CD1c-positive myeloid dendritic cell (primary cell): ENCODE measurements around the gene SUMO2.
"Not testable (repeated sequence)": the region's sequence is repeated elsewhere in the genome, so short reads cannot be mapped to it uniquely, and the experiment has no call there.

Experiments
- DNase-seq: peaks from one replicate; pipeline ENCODE4 v3.0.0-alpha.2; 2016; ENCODE audit errors: extremely low spot score

Gene SUMO2

DNA sequence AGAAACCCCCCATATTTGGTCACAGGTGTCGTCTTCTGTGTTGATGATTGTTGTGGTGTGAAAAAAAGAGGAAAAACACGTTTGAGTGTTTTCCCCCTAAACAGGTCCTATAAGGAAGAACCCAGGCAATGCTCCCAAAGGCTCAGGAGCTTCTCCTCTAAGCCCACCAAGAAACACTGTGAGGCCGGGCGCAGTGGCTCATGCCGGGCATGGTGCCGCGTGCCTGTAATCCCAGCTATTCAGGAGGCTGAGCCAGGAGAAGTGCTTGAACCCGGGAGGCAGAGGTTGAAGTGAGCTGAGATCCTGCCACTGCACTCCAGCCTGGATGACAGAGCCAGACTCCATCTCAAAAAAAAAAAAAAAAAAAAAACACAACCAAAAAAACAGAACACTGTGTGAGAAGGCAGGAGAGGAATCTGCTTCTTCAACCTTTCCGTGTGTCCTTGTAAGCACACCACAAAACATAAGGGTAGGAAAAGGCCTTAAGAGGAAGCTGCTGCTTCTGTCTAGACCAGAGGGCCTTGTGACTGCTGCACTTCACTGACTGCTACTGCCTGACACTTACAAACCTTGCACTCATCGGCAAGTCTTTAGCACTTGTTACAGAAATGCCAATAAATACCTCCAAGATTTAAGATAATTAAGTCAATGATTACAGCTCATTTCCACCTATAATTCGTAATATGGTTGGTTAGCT is 37.8 kb downstream of the SUMO2 start:
- peak; percentile 24 for DNase-seq

DNA sequence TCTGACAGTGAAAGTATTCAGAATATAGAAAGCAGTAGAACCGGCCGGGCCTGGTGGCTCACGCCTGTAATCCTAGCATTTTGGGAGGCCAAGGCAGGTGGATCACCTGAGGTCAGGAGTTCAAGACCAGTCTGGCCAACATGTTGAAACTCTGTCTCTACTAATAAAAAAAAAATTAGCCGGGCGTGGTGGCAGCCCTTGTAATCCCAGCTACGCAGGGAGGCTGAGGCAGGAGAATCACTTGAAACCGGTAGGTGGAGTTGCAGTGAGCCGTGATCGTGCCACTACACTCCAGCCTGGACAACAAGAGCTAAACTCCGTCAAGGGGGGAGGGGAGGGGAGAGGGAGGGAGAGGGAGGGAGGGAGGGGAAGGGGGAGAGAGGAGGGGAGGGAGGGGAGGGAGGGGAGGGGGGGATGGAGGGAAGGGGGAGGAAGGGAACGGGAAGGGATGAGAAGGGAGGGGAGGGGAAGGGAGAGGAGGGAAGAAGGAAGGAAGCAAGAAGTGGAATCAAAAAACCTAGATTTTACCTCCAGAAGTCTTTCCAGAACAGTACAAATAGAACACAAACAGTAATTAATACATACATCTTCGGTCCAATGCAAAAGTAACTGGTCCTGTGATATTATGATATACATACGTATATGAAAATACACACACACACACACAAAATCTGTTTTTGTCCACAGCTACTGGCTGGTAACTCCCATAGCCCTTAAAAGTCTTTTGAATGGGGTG is 40.4 kb downstream of the SUMO2 start:
- DNase-seq = no peak

DNA sequence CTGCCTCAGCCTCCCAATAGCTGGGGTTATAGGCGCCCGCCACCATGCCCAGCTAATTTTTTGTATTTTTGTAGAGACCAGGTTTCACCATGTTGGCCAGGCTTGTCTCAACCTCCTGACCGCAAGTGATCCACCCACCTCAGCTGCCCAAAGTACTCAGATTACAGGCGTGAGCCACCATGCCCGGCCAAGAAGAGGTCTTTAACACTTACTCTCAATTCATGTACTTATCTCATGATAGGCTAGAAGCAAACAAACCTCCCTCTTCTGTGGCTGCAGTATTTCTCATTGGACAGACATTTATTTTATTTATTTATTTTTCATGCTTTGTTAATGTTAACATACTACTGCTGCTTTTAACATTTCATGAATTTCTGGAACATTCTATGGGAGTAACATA is 44.2 kb downstream of the SUMO2 start:
- no peak for DNase-seq

DNA sequence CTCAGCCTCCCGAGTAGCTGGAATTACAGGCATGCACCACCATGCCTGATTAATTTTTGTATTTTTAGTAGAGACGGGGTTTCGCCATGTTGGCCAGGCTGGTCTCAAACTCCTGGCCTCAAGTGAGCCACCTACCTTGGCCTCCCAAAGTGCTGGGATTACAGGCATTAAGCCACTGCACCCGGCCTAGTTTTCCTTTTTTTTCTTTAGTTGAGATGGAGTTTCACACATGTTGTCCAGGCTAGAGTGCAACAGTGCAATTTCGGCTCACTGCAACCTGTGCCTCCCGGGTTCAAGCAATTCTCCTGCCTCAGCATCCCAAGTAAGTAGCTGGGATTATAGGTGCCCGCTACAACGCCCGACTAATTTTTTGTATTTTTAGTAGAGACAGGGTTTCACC is 45.0 kb downstream of the SUMO2 start:
- DNase-seq = not testable (repeated sequence)

DNA sequence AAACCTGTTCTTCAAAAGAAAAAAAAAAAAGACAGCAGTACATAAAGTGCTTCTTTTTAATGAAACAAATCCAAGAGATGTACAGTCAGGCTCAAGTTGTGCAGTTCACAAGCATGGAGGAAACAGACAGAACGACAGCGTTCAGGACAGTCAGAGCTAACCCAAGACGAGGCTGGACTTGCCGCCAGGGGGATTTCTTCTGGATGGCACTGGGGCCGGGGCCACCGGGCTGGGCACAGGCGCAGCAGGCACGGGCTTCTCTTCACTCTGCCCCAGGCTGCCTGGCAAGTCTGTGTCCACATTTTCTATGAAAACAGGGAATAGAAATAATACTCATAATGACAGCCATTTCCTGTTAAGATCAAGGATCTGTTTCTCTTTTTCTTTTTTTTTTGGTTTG is 46.8 kb downstream of the SUMO2 start:
- DNase-seq = no peak

DNA sequence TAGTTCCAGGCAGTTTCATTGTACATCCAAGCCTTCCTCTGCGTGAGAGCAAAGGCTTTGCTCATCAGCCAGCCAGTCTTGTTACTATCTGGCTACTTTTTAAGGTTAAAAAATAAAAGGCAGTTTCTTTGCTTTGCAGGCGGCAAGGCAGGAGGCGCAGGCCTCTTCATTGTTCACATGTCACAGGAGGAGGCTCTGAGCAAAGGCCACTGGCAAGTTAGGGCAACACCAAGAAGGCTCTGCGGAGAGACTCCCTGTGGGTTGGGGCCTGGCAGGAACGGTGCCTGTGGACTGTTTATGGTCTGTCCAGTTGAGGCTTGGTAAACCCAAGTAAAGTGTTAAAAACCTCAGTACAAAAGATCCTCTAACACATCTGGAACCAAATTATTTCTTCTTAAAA is 47.3 kb downstream of the SUMO2 start:
- DNase-seq = no peak

DNA sequence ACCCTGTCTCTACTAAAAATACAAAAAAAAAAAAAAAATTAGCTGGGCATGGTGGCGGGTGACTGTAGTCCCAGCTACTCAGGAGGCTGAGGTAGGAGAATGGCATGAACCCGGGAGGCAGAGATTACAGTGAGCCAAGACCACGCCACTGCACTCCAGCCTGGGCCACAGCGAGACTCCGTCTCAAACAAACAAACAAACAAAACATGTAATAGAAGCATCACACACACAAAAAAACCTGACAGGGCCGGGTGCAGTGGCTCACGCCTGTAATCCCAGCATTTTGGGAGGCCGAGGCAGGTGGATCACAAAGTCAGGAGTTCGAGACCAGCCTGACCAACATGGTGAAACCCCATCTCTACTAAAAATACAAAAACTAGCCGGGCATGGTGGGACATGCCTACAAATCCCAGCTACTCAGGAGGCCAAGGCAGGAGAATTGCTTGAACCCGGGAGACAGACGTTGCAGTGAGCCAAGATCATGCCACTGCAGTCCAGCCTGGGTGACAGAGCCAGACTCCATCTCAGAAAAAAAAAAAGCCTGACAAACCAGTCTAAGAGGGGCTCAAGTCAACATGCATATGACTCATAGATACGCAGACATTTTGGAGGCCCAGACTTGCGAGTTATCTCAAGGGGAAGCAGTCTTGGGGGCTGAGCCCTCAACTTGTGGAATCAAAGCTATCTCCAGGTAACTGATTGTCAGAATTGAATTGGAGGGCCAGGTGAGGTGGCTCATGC is 49.0 kb downstream of the SUMO2 start:
- DNase-seq = not testable (repeated sequence)

DNA sequence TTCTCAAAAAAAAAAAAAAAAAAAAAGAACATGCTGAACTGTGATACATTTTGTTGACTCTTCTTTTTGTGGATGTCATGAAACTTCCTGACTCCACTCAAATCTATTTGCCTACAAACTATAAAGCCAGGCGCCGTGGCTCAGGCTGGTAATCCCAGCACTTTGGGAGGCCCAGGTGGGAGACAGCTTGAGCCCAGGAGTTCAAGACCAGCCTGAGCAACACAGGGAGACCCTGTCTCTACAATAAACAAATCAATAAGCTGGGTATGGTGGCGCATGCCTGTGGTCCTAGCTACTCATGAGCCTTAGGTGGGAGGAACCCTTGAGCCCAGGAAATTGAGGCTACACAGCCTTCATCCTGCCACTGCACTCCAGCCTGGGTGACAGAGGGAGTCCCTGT is 49.8 kb downstream of the SUMO2 start:
- no peak for DNase-seq

DNA sequence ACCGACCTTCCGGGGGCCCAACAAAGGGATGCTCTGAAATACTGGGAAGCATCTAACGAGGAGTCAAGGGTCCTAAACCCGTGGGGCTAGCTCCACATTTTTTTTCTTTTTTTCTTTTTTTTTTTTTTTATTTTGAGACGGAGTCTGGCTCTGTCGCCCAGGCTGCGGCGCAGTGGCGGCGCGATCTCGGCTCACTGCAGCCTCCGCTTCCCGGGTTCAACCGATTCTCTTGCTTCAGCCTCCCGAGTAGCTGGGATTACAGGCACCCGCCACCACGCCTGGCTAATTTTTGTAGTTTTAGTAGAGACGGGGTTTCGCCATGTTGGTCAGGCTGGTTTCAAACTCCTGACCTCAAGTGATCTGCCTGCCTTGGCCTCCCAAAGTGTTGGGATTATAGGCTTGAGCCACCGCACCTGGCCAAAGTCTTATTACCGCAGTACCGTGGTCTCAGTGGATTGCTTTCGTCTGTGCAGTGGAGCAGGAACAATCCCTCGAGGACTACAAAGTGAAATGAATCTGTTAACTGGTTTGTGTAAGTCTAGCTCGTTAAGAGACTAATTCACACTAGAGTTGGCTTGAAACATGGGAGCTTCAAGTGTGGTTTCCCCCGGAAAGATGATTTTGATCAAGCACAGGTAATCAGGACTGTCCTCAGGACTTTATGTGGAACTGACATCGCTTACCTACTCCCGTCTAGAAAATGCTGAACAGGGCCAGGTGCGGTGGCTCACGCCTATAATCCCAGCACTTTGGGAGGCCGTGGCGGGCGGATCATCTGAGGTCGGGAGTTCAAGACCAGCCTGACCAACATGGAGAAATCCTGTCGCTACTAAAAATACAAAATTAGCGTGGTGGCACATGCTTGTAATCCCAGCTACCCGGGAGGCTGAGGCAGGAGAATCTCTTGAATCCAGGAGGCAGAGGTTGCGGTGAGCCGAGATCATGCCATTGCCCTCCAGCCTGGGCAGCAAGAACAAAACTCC is 50.5 kb downstream of the SUMO2 start:
- DNase-seq = not testable (repeated sequence)

DNA sequence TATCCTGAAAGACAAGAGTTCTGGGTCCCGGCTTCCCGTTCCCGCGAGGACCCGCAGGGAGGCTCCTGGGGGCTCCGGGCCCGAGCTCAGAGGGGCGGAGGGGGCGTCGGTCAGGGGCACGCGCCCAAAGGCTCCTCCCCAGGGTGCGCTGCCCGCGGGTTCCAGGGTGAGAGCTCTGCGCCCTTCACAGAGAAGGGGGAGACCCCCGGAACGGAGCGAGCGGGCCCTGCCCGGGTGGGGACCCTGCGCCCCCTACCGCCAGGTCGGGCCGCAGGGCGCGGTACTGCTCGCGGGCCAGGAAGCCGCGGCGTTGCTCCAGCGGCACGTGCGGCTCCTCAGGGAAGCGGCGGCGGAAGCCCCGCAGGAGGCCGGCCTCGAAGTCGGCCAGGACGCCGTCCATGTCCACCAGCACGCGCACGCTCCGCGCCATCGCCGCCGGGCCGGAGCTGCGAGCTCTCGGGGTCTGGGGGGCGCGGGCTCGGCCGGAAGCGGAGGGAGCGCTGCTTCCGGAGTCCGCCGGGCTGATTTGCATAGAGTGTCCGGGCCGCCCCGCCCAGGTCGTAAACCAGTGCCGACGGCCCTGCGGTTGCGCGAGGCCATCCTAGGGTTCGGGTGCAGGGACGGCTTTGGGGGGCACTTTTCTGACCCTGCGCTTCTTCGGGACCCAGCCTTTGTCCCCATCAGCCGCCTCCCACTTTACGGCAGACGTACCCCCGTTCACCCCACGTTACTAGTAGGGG is 51.3 kb downstream of the SUMO2 start, which contains the start of gene NT5C:
TSS of gene NT5C (minus strand) at position 465 of the 740 bp plus-strand sequence. CDS start at position 430, 35 bp downstream.
- DNase-seq = peak; percentile 76

DNA sequence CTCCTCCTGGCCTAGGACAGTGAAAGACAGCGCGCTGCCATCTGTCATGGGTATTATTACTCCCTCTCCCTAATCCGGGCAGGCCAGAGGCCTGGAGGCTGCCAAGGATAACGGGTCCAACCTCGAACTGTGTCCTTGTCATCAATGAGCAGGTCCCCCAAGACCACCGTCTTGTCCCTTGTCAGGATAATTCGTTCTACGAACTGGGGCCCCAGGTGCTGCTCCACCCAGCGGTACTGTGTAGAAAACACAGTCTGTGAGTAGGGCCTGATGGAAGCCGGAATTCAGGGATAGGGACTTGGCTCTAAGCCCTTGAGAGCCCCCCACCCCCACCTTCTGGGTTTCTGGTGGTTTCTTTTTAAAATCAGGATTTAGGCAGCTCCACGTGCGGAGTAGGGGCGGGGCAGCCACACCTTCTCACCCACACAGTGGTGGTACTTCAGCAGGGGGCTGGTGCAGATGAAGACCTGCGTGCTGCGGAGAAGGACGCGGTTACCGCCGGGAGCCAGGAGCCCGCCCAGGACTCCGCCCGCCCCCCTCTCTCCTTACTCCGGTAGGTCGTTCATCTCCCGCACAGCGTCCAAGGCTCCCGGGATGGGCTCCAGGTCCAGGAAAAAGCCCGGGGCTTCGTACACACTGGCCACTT is 52.0 kb downstream of the SUMO2 start:
- no peak for DNase-seq

DNA sequence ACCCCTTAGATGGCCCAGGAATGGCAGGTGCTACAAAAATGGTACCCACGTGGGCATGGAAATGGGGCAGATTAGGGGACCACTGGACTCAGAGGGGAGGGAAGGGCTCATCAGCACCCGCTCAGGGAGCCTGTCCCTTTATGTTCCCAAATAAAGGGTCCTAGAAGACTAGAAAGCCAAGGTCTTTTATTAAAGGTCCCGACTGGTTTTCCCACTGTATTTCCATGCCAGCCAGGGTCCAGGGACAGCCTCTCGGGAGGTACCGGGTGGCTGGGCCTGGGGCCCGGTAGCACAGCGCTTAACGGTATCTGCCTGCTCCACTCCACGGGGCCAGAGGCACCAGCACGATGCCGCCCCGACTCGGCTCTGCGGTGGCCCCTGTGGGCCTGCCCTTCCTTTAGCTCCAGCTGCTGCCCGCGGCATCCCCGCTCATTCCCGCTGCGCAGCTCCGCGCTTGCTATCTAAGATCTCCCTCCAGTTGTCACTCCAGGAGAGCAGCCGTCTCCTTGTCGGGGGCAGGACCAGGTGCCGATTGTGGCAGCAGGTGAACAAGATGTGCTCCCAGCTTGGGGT is 52.6 kb downstream of the SUMO2 start:
- DNase-seq = no peak

DNA sequence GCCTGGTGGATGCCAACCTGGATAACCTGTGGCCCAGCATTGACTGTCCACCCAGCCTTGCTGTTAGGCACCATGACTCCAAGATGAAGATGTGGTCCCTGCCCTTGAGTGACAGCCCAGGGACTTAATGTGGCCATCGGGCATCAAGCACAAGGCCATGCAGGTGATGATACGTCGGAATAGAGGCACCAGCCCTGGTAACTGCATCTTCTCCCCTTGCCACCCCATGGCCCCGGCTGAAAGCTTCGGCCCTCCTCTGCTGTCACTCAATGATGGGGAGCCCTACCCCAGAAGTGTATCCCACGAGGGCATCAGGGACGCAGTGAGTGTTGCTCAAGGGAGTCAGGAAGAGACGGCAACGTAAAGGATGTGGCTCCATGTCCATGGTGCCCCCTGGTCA is 53.2 kb downstream of the SUMO2 start:
- no peak for DNase-seq

DNA sequence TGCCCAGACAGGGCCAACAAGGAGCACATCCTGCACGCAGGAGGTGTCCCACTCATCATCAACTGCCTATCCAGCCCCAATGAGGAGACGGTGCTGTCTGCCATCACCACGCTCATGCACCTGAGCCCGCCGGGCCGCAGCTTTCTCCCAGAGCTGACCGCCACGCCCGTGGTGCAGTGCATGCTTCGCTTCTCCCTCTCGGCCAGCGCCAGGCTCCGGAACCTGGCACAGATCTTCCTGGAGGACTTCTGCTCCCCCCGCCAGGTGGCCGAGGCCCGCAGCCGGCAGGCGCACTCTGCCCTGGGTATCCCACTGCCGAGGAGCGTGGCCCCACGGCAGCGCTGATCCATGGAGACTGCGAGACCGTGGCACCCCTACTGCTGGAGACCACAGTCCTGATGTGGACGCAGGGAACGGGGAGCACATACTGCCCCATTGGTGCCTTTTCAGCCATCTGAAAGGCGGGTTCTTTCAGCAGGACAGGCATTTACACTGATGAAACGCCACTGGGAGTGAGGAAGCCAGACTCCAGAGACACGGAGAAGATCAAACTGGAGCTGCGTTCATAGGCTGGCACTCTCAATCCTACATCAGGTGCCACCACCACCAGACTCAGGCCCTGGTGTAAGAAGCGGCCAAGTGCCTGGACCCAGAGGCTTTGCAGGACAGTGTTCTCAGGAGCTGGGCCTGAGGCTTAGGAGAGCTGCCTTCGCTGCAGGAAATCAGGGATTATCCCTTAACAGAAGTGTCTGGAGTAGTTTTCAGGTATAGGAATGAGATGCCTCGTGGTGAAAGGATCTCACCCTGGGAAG is 53.9 kb downstream of the SUMO2 start:
- no peak for DNase-seq

DNA sequence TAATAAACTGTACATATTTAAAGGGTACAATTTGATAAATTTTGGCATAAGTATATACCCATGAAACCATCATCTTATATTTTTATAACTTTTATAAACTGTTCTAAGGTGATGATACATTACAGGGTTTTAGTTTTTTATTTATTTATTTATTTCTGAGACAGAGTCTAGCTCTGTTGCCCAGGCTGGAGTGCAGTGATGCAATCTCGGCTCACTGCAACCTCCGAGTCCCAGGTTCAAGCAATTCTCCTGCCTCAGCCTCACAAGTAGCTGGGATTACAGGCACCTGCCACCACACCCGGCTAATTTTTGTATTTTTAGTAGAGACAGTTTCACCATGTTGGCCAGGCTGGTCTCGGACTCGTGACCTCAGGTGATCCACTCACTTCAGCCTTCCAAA is 54.8 kb downstream of the SUMO2 start:
- DNase-seq = not testable (repeated sequence)

DNA sequence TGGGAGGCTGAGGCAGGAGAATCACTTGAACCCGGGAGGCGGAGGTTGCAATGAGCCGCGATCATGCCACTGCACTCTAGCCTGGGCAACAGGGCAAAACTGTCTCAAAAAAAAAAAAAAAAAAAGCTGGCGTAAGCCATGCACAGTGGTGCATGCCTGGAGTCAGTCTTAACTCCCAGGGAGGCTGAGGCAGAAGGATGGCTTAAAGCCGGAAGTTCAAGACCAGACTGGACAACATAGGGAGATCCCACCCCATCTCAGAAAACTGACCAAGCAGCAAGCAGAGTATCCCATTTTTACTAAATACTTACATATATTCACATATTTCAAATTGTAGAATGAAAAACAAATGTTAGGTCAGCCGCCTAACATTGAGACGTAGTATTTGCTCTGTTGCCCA is 55.8 kb downstream of the SUMO2 start:
- DNase-seq = no peak

DNA sequence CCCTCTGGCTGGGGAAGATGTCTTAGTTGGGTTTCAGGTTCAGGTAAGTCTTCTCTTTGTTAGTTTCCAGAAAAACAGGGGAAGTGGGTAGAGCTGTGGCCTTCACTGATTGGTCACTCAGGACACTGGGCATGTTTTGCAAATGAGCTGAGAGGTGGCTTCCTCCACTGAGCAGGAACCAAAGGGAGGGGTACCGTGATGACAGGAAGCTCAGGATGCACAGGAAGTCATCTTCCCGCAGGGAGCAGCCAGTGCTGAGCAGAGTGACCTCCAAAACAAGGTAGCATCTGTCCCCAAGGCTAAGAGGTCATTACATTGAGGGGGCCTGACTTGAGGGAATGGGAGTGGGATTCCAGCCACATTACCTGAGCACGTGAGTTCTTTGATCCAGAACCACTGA is 56.8 kb downstream of the SUMO2 start:
- DNase-seq = no peak

DNA sequence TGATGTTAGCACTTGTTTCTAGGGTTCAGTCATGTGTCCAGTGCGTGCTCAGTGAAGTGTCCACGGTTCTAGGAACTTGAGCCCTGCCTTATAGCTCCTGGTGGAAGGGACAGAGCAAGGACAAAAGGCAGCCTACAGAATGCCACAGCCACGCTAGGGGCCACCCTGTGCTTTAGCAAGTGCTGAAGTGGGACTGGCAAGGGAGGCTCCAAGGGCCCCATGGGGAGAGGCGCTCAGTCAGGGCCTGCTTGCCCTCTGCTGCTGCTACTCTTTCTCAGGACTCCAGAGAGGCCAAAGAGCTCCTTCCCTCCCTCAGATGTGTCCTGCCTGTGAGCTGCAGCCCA is 58.0 kb downstream of the SUMO2 start:
- no peak for DNase-seq
